Heart left ventricle (tissue), 16 donors: Measurements from ENCODE around the gene DHODH. TPM values are rescaled to one million over a fixed set of nuclear protein-coding genes. Genes with fewer than 3 reads are reported as not detected.

ENCODE experiments used
- ATAC-seq, 4 donors: fragments of 200-7000 bp; cut with Tn5 transposase; one replicate each; pipeline ENCODE4 v1.9.1; 2020 to 2022; ENCODE audit warnings: moderate library complexity in 4 of 4, mild to moderate bottlenecking in 3 of 4, moderate number of reproducible peaks in 1 of 4
- DNase-seq, 5 donors: peaks; one replicate each; pipeline ENCODE4 v3.0.0-alpha.2; 2020
- H3K27ac ChIP-seq, 12 donors: fragments of 200-600 bp; sonication (generic) in 4 of 12; one replicate each; pipeline versions ENCODE4 v1.5.0 to v1.8.0; 2016 to 2022; ENCODE audit warnings: mild to moderate bottlenecking in 2 of 12
- H3K27me3 ChIP-seq, 9 donors: fragments of 200-600 bp; sonication (generic) in 2 of 9; one replicate each; pipeline versions ENCODE4 v1.5.1 to v1.8.0; 2016 to 2022; ENCODE audit warnings: mild to moderate bottlenecking in 3 of 9
- H3K36me3 ChIP-seq, 9 donors: fragments of 200-600 bp; sonication (generic) in 2 of 9; one replicate each; pipeline versions ENCODE4 v1.5.0 to v1.8.0; 2018 to 2022; ENCODE audit warnings: mild to moderate bottlenecking in 2 of 9
- H3K4me1 ChIP-seq, 12 donors: fragments of 200-600 bp; sonication (generic) in 4 of 12; one replicate each; pipeline versions ENCODE4 v1.5.0 to v1.8.0; 2016 to 2022; ENCODE audit warnings: mild to moderate bottlenecking in 3 of 12
- H3K4me3 ChIP-seq, 12 donors: fragments of 200-600 bp; sonication (generic) in 4 of 12; one replicate each; pipeline versions ENCODE4 v1.5.0 to v1.8.0; 2017 to 2022; ENCODE audit warnings: mild to moderate bottlenecking in 9 of 12, moderate library complexity in 4 of 12
- H3K9me3 ChIP-seq, 12 donors: fragments of 200-600 bp; sonication (generic) in 4 of 12; one replicate each; pipeline versions ENCODE4 v1.5.0 to v1.8.0; 2016 to 2022; ENCODE audit warnings: mild to moderate bottlenecking in 1 of 12
- CTCF ChIP-seq, 12 donors: fragments of 200-600 bp; sonication (generic) in 4 of 12; IDR thresholded peaks; one replicate each; pipeline versions ENCODE4 v1.5.0 to v1.8.0; 2018 to 2022; ENCODE audit warnings: antibody characterized with exemption in 12 of 12, mild to moderate bottlenecking in 5 of 12
- POLR2A ChIP-seq, 2 donors: fragments of 450-650 bp; IDR thresholded peaks; one replicate each; pipeline ENCODE4 v1.6.1; 2017; ENCODE audit warnings: antibody characterized with exemption in 2 of 2, mild to moderate bottlenecking in 2 of 2, moderate library complexity in 2 of 2
- WGBS, 4 donors: extraction: QIAGEN DNeasy Blood & Tissue Kit in 2 of 4; methylation state at CpG; one replicate each; pipeline versions ENCODE4 v1.1.5 to v1.1.7; 2013 to 2018; 5-methylcytosine and 5-hydroxymethylcytosine counted together
- intact Hi-C, 10 donors: fragments of 100-400 bp; cut with DNase I; formaldehyde crosslinking; loops; one replicate each; pipeline versions ENCODE4 v1.11.1 to v1.14.2; 2022
- long read RNA-seq, 3 donors: library from polyadenylated mRNA; unstranded; transcript quantifications; one replicate each; pipeline ENCODE4 v2.0.0, GENCODE V29; 2020 to 2021
- polyA plus RNA-seq, 2 donors: library from polyadenylated mRNA; stranded (reverse); fragments of 200-250 nt; gene quantifications; one replicate each; pipeline ENCODE4 v1.2.3, GENCODE V29; 2013
- total RNA-seq, 9 donors: library from RNA; depleted of rRNA in 2 of 9; stranded (reverse); fragments of >200 nt in 2 of 9; fragmentation: NEBNext Ultra II Directional in 3 of 9; extraction: Animal tissue kit (Norgen Biotek cat#: 25700) in 3 of 9; gene quantifications; one replicate each; pipeline versions ENCODE4 v1.1.0 to v1.2.4, GENCODE V29; 2016 to 2023
- donor health status: ischemic (EF 13 %, LVEDD 7.1; RV severe dilation, severe dysfunction).
- donor health status: healthy with polysubstance abuse.
- donor health status: DM: no; HTN: yes; CAD: no.
- donor health status: DM: no; HTN: no; CAD: no.
- donor health status: ischemic (EF 25% LVEDD 6.9; RV normal size, moderate dysfunction).
- donor health status: ischemic (EF 25% LVEDD 5.7; RV mildly dilated, moderate dysfunction).
- donor health status: healthy.
- donor health status: DM: yes; HTN: yes; CAD: no.
- donor health status: ischemic (EF 35%, LVEDD 5.7; RV mildly dilated, moderate dysfunction).
- donor health status: nonischemic (EF 11% LVEDD 7.7; RV severe dilation, severe dysfunction).
- donor health status: DM: yes; HTN: yes; CAD: no.
- donor health status: PGD.
- donor health status: ischemic (EF 29% LVEDD 5.4; RV normal size, mild dysfunction).
- donor health status: nonischemic (EF 23%, LVEDD 6.1; RV moderate dilation, normal function).

The DHODH gene
- total RNA-seq (1 to 10 TPM; 5.2 to 9.8 (median 7.5) TPM), polyA plus RNA-seq (1 to 10 TPM; 5.3 to 9.1 TPM)
- long read RNA-seq, donor 1, transcript DHODH-201 (9 exons, 2,426 nt): major isoform, 27 of 35 reads
- long read RNA-seq, donor 1, partial matches to known transcripts: 6 of 35 reads
- long read RNA-seq, donor 1, other reads (novel, unspliced or antisense): 2 of 35 reads
- long read RNA-seq, donor 2, transcript DHODH-201 (9 exons, 2,426 nt): major isoform, 49 of 63 reads
- long read RNA-seq, donor 2, partial matches to known transcripts: 7 of 63 reads
- long read RNA-seq, donor 2, other reads (novel, unspliced or antisense): 7 of 63 reads
- long read RNA-seq, donor 3, transcript DHODH-201 (9 exons, 2,426 nt): major isoform, 9 of 16 reads
- long read RNA-seq, donor 3, partial matches to known transcripts: 3 of 16 reads
- long read RNA-seq, donor 3, other reads (novel, unspliced or antisense): 4 of 16 reads

- peaks cover 0 to 10% (median 0%) of the 10 kb centered on the region in 9 donors for H3K36me3 ChIP-seq
- WGBS, 4 donors: 0 to 1% (median 0%) methylated on average over 36 to 57 of the region's 57 CpGs
- H3K27me3 ChIP-seq: no peaks in the 10 kb centered on the region
- peak within 1 kb of the TSS in 9 of 12 donors; percentile 30 to 79 (median 62) for H3K27ac ChIP-seq
- ATAC-seq: peak; percentile 100
- intact Hi-C loops: loop anchor here in 3 of 10 donors (1.0 to 5.0 kb wide), 3 partner anchors 84 to 113 kb away; partner anchors contain the start of genes DHX38 (in 3 of the 3), TXNL4B (in 3 of the 3) and IST1 (in 1 of the 3)
- TF ChIP-seq CTCF (IDR thresholded peaks at IDR 0.05): peak in 3 of 12 donors; percentile 33 to 44 (median 33)
- TF ChIP-seq POLR2A (IDR thresholded peaks at IDR 0.05): peak in 1 of 2 donors; percentile 64
- no peaks in the 10 kb centered on the region for H3K9me3 ChIP-seq
- peak; percentile 98 to 99 (median 99) for DNase-seq
- H3K4me1 ChIP-seq: peaks cover 0 to 14% (median 10%) of the 10 kb centered on the region in 12 donors
- H3K4me3 ChIP-seq: peak within 1 kb of the TSS; percentile 69 to 96 (median 86)
Observed at GRCh38 chr16:72008424-72009216, at the start of gene DHODH. Gene DHODH (plus strand): TSS chr16:72008744. CDS start chr16:72008765, 21 bp downstream.

GRCh38 chr16:71961066-71962039 is 47.2 kb upstream of the DHODH start:
- peak; percentile 81 to 89 (median 81) for DNase-seq
- Histone ChIP-seq H3K27ac (no peak overlapping the region), H3K9me3 (no peaks in the 10 kb centered on the region), H3K27me3 (peaks cover 0 to 5% (median 0%) of the 10 kb centered on the region in 9 donors), H3K4me3 (no peak overlapping the region), H3K4me1 (peaks cover 0 to 7% (median 0%) of the 10 kb centered on the region in 12 donors), H3K36me3 (no peaks in the 10 kb centered on the region)
- intact Hi-C loops: loop anchor here (1.0 to 5.0 kb wide), 3 partner anchors 78 to 79 kb away; partner anchors contain the start of gene ZNF821 (in 7 of the 10)
- ATAC-seq: peak; percentile 71 to 98 (median 94)
- 54 to 58% (median 57%) methylated on average over 14 of the region's 14 CpGs for WGBS, 4 donors
- TF ChIP-seq CTCF (IDR thresholded peaks at IDR 0.05): peak; percentile 66 to 87 (median 80)
- no peak for TF ChIP-seq POLR2A (IDR thresholded peaks at IDR 0.05)

GRCh38 chr16:71963125-71963875 is 45.2 kb upstream of the DHODH start:
- WGBS, 4 donors: 78 to 80% (median 79%) methylated on average over 9 of the region's 9 CpGs
- TF ChIP-seq CTCF (IDR thresholded peaks at IDR 0.05): no peak
- ATAC-seq: no peak
- Histone ChIP-seq H3K36me3 (no peaks in the 10 kb centered on the region), H3K4me1 (peaks cover 0 to 4% (median 0%) of the 10 kb centered on the region in 12 donors), H3K27ac (no peak overlapping the region), H3K4me3 (no peak overlapping the region), H3K9me3 (no peaks in the 10 kb centered on the region), H3K27me3 (no peaks in the 10 kb centered on the region)
- intact Hi-C loops: loop anchor here in 7 of 10 donors (5.0 kb wide), 1 partner anchor 81 kb away; the partner anchor contains the start of gene ZNF821 (in 7 of the 7)
- DNase-seq: no peak
